Measurements from ENCODE around the gene IL4I1.
"Not testable (repeated sequence)": the region's sequence is repeated elsewhere in the genome, so short reads cannot be mapped to it uniquely, and the experiment has no call there.

IL4I1 gene

GRCh38 chr19:49896863-49897621 is at the start of gene IL4I1:
Gene IL4I1 (minus strand): TSS chr19:49896887. CDS start chr19:49896160, 727 bp downstream.
- no peak for DNase-seq

- peak; percentile 39 for DNase-seq
These were observed 49.7 kb upstream of the IL4I1 start for GRCh38 chr19:49946415-49946814.

- DNase-seq, result not testable (repeated sequence)
These were observed 47.9 kb upstream of the IL4I1 start for GRCh38 chr19:49944567-49944966.

GRCh38 chr19:49940482-49940791 is 43.8 kb upstream of the IL4I1 start:
- no peak for DNase-seq

- DNase-seq, result no peak
These were observed 43.2 kb upstream of the IL4I1 start for GRCh38 chr19:49939721-49940481.

GRCh38 chr19:49938662-49939061 is 42.0 kb upstream of the IL4I1 start:
- DNase-seq, result no peak

- DNase-seq, result peak; percentile 82
These were observed 41.2 kb upstream of the IL4I1 start for GRCh38 chr19:49937750-49938381.

- no peak for DNase-seq
These were observed 39.9 kb upstream of the IL4I1 start for GRCh38 chr19:49936549-49936948.

GRCh38 chr19:49933643-49934042 is 37.0 kb upstream of the IL4I1 start:
- DNase-seq, result no peak

- DNase-seq, result no peak
These were observed 36.0 kb upstream of the IL4I1 start for GRCh38 chr19:49932731-49933131.

GRCh38 chr19:49932041-49932451 is 35.4 kb upstream of the IL4I1 start:
- DNase-seq, result no peak

- DNase-seq, result no peak
These were observed 34.8 kb upstream of the IL4I1 start for GRCh38 chr19:49931293-49932040.

GRCh38 chr19:49930483-49931011 is 33.9 kb upstream of the IL4I1 start:
- peak; percentile 91 for DNase-seq

- peak; percentile 100 for DNase-seq
These were observed 33.2 kb upstream of the IL4I1 start for GRCh38 chr19:49929611-49930482.

GRCh38 chr19:49929121-49929610 is 32.5 kb upstream of the IL4I1 start, which contains the start of the genes ATF5 and NUP62:
Gene ATF5 (plus strand): TSS chr19:49929205. CDS start chr19:49930851, 1,646 bp downstream.
Gene NUP62 (minus strand): TSS chr19:49929504. CDS start chr19:49909807, 19,697 bp downstream.
- DNase-seq, result peak; percentile 92

- no peak for DNase-seq
These were observed 31.0 kb upstream of the IL4I1 start for GRCh38 chr19:49927526-49928264.

GRCh38 chr19:49926515-49926914 is 29.8 kb upstream of the IL4I1 start:
- DNase-seq, result no peak

GRCh38 chr19:49925486-49925885 is 28.8 kb upstream of the IL4I1 start:
- DNase-seq, result no peak

- DNase-seq, result not testable (repeated sequence)
These were observed 28.2 kb upstream of the IL4I1 start for GRCh38 chr19:49924881-49925210.

- peak; percentile 95 for DNase-seq
These were observed 27.6 kb upstream of the IL4I1 start for GRCh38 chr19:49924004-49924880.

Data from NCI-H1436 (cell line).